HPDE6-E6E7 (cell line): Measurements from ENCODE around the gene CDH13.

Source experiments
- DNase-seq: peaks from one replicate; pipeline ENCODE4 v3.0.0; 2011; ENCODE audit warnings: missing footprints; ENCODE audit errors: extremely low spot score

CDH13 gene

DNA sequence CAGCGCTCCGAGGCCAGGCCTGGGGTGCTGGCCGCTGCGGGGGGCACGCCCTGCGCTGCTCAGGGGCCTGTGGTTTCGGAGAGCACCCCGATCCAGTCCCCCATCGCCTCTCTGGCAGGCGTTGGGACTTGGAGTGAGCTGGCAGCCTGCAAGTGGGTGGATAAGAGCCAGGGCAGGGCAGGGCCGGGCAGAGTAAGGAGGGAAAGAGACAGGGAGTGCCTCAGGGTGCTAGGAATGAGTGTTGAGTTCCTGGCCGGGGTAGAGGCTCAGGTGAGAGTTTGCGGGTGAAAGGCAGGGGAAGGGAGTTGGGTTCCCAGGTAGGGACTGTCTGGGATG is 1.3 kb downstream of the CDH13 start:
- DNase-seq: peak; percentile 53

GRCh38 chr16:82628711-82629110 is 1.9 kb downstream of the CDH13 start:
- DNase-seq: no peak

GRCh38 chr16:82629441-82630027 is 2.8 kb downstream of the CDH13 start:
- DNase-seq: no peak

GRCh38 chr16:82630219-82630618 is 3.5 kb downstream of the CDH13 start:
- no peak for DNase-seq

DNA sequence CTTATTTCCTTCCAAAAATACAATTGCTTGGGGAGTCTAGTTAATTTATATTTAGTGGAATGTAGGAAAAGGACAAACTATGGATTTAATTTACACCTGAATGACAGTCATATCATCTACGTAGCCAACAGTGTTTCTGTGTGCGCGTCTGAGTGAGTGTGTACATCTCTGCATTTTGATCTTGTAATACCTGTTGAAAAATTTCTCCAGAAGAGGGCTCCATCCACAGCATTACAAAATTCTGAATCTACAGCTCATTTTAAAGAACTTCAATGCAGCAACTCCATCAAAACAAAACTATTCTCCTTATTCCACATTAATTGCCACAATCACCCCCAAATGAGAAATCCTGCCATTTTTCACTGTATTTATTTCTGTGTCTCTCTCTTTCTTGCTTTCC is 3.9 kb downstream of the CDH13 start:
- no peak for DNase-seq

- DNase-seq: no peak
Observed at GRCh38 chr16:82631701-82632685, 5.2 kb downstream of the CDH13 start.

DNA sequence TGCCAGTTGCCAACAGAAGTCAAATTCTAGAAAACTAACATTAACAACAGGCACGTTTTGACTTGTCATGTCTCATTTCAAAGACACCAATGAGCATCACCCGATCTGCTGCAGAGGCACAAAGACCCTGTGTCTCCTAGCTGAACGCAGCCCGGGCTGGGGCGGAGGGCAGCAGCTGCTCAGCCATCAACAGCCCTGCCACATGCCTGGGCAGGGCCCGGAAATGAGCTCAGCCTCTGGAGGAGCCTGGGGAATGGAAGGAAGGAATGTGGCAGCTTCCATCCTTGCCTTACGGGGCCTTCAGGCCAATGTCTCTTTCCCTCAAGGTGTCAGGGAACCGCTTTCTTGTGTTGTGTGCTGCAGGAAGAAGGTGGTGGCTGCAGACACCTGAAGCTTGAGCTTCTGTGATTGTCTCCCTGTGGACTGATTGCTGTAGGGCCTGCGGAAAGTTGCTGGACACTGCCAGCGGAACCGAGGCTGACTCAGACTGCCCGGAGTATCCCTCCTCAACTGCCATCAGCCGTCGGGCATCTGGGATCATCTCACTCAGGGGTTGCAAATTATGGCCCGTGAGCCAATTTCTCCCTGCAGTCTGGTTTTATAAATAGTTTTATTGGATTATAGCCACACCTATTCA is 7.3 kb downstream of the CDH13 start:
- DNase-seq: peak; percentile 83

GRCh38 chr16:82634955-82635610 is 8.3 kb downstream of the CDH13 start:
- no peak for DNase-seq

GRCh38 chr16:82636485-82636884 is 9.7 kb downstream of the CDH13 start:
- no peak for DNase-seq

GRCh38 chr16:82636958-82637357 is 10.2 kb downstream of the CDH13 start:
- DNase-seq: no peak

- DNase-seq: no peak
Observed at GRCh38 chr16:82638095-82638798, 11.5 kb downstream of the CDH13 start.

DNA sequence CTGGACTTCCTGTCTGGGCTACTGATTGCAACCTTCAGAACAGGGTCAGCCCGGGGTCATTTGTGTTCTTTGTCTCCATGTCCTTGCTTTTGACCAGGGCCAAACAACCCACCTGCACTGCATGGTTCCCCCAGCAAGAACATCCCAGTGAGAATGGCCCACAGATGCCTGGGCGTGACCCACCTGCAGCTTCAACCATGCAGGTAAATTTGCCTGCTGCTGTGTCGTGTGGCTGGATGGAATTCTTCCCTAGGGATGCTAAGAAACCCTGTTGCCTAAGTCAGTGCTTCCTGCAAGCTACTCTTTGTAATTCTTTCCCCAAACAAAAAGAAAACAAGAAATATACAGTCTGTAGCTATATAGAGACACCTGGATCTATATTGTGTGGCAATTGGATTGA is 12.5 kb downstream of the CDH13 start:
- DNase-seq: no peak

- DNase-seq: no peak
Observed at GRCh38 chr16:82639666-82640336, 13.0 kb downstream of the CDH13 start.

DNA sequence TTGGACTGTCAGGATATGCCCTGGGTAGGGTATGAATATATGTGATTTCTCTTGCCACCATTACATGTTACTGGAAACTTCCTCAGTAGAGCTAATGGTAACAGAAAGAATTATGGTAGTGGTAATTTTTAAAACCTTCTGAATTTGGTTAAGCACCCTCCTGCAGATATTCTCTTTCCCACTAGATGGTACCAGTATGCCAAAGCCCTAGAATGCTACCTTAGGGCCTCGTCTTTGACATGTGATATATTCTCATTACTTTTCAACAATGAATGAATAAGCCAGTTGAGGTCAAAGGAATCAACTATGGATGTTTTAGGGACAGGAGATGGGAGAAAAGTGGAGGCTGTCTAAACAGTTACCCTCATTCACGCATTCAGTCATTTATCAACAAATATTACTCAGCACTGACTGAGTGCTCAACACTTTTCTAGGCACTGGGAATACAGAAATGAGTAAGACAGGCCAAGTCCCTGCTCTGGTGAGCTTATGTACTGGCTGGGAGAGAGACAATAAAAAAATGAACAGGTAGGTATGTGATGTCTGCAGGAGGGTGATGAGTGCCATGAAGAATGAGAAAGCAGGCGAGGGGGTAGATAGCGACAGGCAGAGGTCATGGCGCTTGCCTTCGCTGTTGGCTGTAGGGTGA is 14.7 kb downstream of the CDH13 start:
- no peak for DNase-seq

- DNase-seq: no peak
Observed at GRCh38 chr16:82643136-82643535, 16.4 kb downstream of the CDH13 start.

DNA sequence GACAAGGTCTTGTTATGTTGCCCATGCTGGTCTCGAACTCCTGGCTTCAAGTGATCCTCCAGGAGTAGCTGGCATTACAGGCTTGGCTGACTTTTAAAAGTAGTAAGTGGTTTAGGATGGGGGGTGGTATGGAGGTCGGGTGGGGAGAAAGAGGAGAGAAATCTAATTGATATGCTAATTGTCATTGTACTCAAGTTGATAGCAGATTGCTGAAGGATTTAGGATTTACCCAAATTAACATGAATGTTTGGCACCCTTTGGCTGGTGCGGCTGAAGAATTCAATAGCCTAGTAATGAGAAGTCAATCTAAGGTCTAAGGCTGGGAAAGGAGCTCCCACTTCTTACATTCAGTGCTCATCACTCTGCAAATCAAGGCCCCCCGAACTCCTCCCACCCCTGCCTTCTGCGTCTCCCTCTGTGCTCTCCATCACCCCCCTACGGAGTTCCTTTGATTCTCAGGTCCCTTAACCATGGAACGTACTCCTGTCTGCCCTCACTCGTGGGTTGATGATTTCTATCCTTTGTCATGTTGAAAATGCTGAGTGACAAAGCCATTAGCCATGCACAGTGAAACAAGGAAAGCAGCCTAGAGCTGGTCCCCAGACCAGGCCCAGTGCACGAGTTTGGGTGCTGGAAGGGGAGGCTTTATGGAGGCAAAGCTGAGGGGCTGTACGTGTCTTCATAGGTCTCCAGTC is 17.3 kb downstream of the CDH13 start:
- no peak for DNase-seq

- no peak for DNase-seq
Observed at GRCh38 chr16:82646504-82646903, 19.7 kb downstream of the CDH13 start.

DNA sequence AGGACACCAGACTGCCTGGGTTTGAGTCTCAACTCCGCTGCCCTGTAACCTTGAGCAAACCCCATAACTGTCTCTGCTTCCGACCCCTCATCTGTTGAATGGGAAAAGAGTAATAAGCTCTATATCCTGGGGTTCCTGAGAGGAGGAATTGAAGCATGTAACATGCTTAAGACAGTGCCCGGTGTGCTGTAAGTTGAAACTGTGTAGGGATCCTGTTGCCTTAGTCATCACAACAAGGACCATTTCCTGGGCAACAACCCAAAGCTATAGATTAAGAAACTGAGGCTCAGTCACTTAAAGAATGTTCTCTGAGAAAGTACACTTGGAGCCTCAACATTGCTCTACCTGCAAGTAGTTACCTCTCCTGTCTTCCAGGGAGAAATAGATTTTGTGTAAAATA is 23.0 kb downstream of the CDH13 start:
- DNase-seq: no peak

- no peak for DNase-seq
Observed at GRCh38 chr16:82650804-82651203, 24.0 kb downstream of the CDH13 start.
